Measurements from ENCODE around the gene TEX22.

TEX22 gene

GRCh38 chr14:105412771-105413543 is 14.6 kb downstream of the TEX22 start:
- no peak for DNase-seq
- H3K9me3 ChIP-seq = no peaks in the 10 kb centered on the region
- intact Hi-C loops (cut with DNase I; ENCODE audit: low total_unique reads) = no loop called here
- no peak for TF ChIP-seq CTCF (IDR thresholded peaks at IDR 0.05)
- no peak overlapping the region for H3K4me3 ChIP-seq
- peaks cover 0 to 29% (median 25%) of the 10 kb centered on the region in 4 donors for H3K4me1 ChIP-seq
- no peak overlapping the region for H3K27ac ChIP-seq
- peaks cover 0 to 37% of the 10 kb centered on the region in 2 donors for H3K27me3 ChIP-seq
- no peaks in the 10 kb centered on the region for H3K36me3 ChIP-seq

GRCh38 chr14:105413544-105413886 is 15.2 kb downstream of the TEX22 start:
- H3K9me3 ChIP-seq = no peaks in the 10 kb centered on the region
- H3K27me3 ChIP-seq = peaks cover 0 to 37% of the 10 kb centered on the region in 2 donors
- DNase-seq = no peak
- intact Hi-C loops (cut with DNase I; ENCODE audit: low total_unique reads) = no loop called here
- H3K4me3 ChIP-seq = no peak overlapping the region
- H3K36me3 ChIP-seq = no peaks in the 10 kb centered on the region
- peaks cover 0 to 29% (median 25%) of the 10 kb centered on the region in 4 donors for H3K4me1 ChIP-seq
- no peak for TF ChIP-seq CTCF (IDR thresholded peaks at IDR 0.05)
- no peak overlapping the region for H3K27ac ChIP-seq

GRCh38 chr14:105414456-105415371 is 16.4 kb downstream of the TEX22 start:
- H3K27ac ChIP-seq = peak overlapping the region; percentile 64 to 70
- H3K36me3 ChIP-seq = no peaks in the 10 kb centered on the region
- peak; percentile 76 to 82 for TF ChIP-seq CTCF (IDR thresholded peaks at IDR 0.05)

GRCh38 chr14:105415481-105416428 is 17.4 kb downstream of the TEX22 start:
- Histone ChIP-seq H3K27ac (peak overlapping the region; percentile 64 to 70), H3K9me3 (no peaks in the 10 kb centered on the region), H3K4me3 (peak overlapping the region; percentile 54 to 64), H3K4me1 (peaks cover 0 to 41% (median 35%) of the 10 kb centered on the region in 4 donors), H3K27me3 (peaks cover 0 to 27% of the 10 kb centered on the region in 2 donors), H3K36me3 (no peaks in the 10 kb centered on the region)
- TF ChIP-seq CTCF (IDR thresholded peaks at IDR 0.05) = no peak
- intact Hi-C loops (cut with DNase I; ENCODE audit: low total_unique reads) = loop anchor here (2.0 kb wide), 1 partner anchor 73 kb away; no protein-coding TSS in a partner anchor
- no peak for DNase-seq

More at GRCh38 chr14:105414456-105415371, 16.4 kb downstream of the TEX22 start:
- H3K27me3 ChIP-seq = peaks cover 0 to 34% of the 10 kb centered on the region in 2 donors
- intact Hi-C loops (cut with DNase I; ENCODE audit: low total_unique reads) = loop anchor here (2.0 kb wide), 1 partner anchor 74 kb away; no protein-coding TSS in a partner anchor
- peak; percentile 74 to 88 for DNase-seq
- H3K4me3 ChIP-seq = peak overlapping the region; percentile 54 to 64
- no peaks in the 10 kb centered on the region for H3K9me3 ChIP-seq
- peaks cover 0 to 39% (median 33%) of the 10 kb centered on the region in 4 donors for H3K4me1 ChIP-seq

GRCh38 chr14:105416671-105417070 is 18.3 kb downstream of the TEX22 start:
- TF ChIP-seq CTCF (IDR thresholded peaks at IDR 0.05) = no peak
- intact Hi-C loops (cut with DNase I; ENCODE audit: low total_unique reads) = no loop called here
- H3K4me1 ChIP-seq = peaks cover 0 to 41% (median 35%) of the 10 kb centered on the region in 4 donors
- H3K9me3 ChIP-seq = no peaks in the 10 kb centered on the region
- H3K36me3 ChIP-seq = no peaks in the 10 kb centered on the region
- no peak overlapping the region for H3K27ac ChIP-seq
- DNase-seq = no peak
- no peak overlapping the region for H3K4me3 ChIP-seq
- peaks cover 0 to 18% of the 10 kb centered on the region in 2 donors for H3K27me3 ChIP-seq
